ENCODE results near the gene XXYLT1. TPM values are rescaled to one million over a fixed set of nuclear protein-coding genes. Genes with fewer than 3 reads are reported as not detected.

The XXYLT1 gene
- total RNA-seq, 1 experiment from 2014 or later: 10.9 TPM

- Histone ChIP-seq H3K27me3 (ENCODE audit: insufficient read depth, low read length) (no peaks in the 10 kb centered on the region), H3K9me3 (ENCODE audit: control insufficient read depth in 1 of 2, insufficient read depth in 1 of 2, low read depth in 1 of 2, low read length in 2 of 2) (no peaks in the 10 kb centered on the region), H3K79me2 (ENCODE audit: insufficient read depth, low read length) (no peaks in the 10 kb centered on the region), H3K4me1 (ENCODE audit: control insufficient read depth in 1 of 2, insufficient read depth in 2 of 2, low read length in 2 of 2) (peaks cover 6 to 16% of the 10 kb centered on the region in 2 experiments), H3K4me2 (ENCODE audit: low read length) (no peak overlapping the region), H4K20me1 (ENCODE audit: insufficient read depth) (no peaks in the 10 kb centered on the region), H3K36me3 (ENCODE audit: control insufficient read depth in 1 of 2, insufficient read depth in 2 of 2, low read length in 2 of 2) (no peaks in the 10 kb centered on the region), H3K9me2 (ENCODE audit: insufficient read depth) (no peaks in the 10 kb centered on the region), H3K4me3 (replicated peaks in 1 of 2; ENCODE audit: low read depth in 1 of 2, low read length in 2 of 2) (no peak overlapping the region), H3K9ac (ENCODE audit: low read length) (no peak overlapping the region), H2AFZ (ENCODE audit: low read depth, low read length, poor library complexity, severe bottlenecking) (no peak overlapping the region), H3K27ac (ENCODE audit: low read depth, low read length) (no peak overlapping the region)
- ChIA-PET CTCF (no interaction called here), POLR2A (no interaction called here), RAD21 (ENCODE audit: low non-redundant PET in 1 of 2, low total read pairs in 2 of 2, uncharacterized antibody in 2 of 2, unreplicated experiment in 2 of 2) (no interaction called here)
- no peak for DNase-seq (ENCODE audit: low read depth, low spot score)
- no peak for ATAC-seq
- no TSS peak for BruUV-seq (replicated peaks)
- intact Hi-C loops (cut with micrococcal nuclease): no loop called here
- TF ChIP-seq EGR1 (IDR thresholded peaks at IDR 0.05; ENCODE audit: low read depth) (no peak), ZNF274 (IDR thresholded peaks at IDR 0.05; ENCODE audit: low read depth, low read length) (no peak), SIN3A (IDR thresholded peaks at IDR 0.05; ENCODE audit: low read depth) (no peak), EZH2 (IDR thresholded peaks at IDR 0.05) (no peak), CEBPB (IDR thresholded peaks at IDR 0.05; ENCODE audit: low read depth) (no peak), SP1 (IDR thresholded peaks at IDR 0.05; ENCODE audit: low read depth) (no peak), ZBTB33 (IDR thresholded peaks at IDR 0.05; ENCODE audit: extremely low read depth, insufficient replicate concordance, low read length) (no peak), REST (IDR thresholded peaks at IDR 0.05; ENCODE audit: low read depth) (no peak), ELF1 (IDR thresholded peaks at IDR 0.05; ENCODE audit: borderline replicate concordance, low read depth) (no peak), POLR2AphosphoS5 (IDR thresholded peaks at IDR 0.05; ENCODE audit: low read depth, low read length) (no peak), RAD21 (IDR thresholded peaks at IDR 0.05; ENCODE audit: low read depth) (no peak), POLR2A (IDR thresholded peaks at IDR 0.05; ENCODE audit: borderline replicate concordance, extremely low read depth, insufficient read depth, insufficient read length) (no peak)
Measured at GRCh38 chr3:195183071-195183776, 87.7 kb downstream of the XXYLT1 start.

All from HCT116 (cell line).